K562 (cell line): ENCODE results near the gene HRAS. TPM values are rescaled to one million over a fixed set of nuclear protein-coding genes. Genes with fewer than 3 reads are reported as not detected.

ENCODE experiments used
- CBX3 ChIP-seq, 2 experiments: IDR thresholded peaks; 1 replicate in 1 of 2; 2 replicates in 1 of 2; pipeline ENCODE4 v1.6.1; 2012; ENCODE audit warnings: inconsistent platforms in 2 of 2, low read length in 2 of 2, borderline replicate concordance in 1 of 2, control low read depth in 1 of 2
- JUND ChIP-seq, 2 experiments: IDR thresholded peaks; 2 replicates in 1 of 2; 3 replicates in 1 of 2; pipeline ENCODE4 v1.6.1; 2011; ENCODE audit warnings: borderline replicate concordance in 2 of 2, low read depth in 2 of 2, low read length in 2 of 2, improper control_type of control experiment in 1 of 2, missing biosample characterization in 1 of 2, missing genetic modification characterization in 1 of 2, missing genetic modification reagents in 1 of 2
- MCM3 ChIP-seq: fragments of 450-650 bp; IDR thresholded peaks from 2 replicates; pipeline ENCODE4 v1.6.1; 2016
- MED1 ChIP-seq: sonication (generic); formaldehyde crosslinking; IDR thresholded peaks from 2 replicates; pipeline ENCODE4 v1.8.1; 2023; ENCODE audit warnings: missing genetic modification reagents, borderline replicate concordance
- NFIX ChIP-seq: fragments of 250-450 bp; sonication (Bioruptor Pico); IDR thresholded peaks from 2 replicates; pipeline ENCODE4 v1.4.0; 2020; ENCODE audit warnings: low read depth, mild to moderate bottlenecking, moderate library complexity
- POLR2H ChIP-seq: IDR thresholded peaks from 2 replicates; pipeline ENCODE4 v1.6.1; 2016; ENCODE audit warnings: missing genetic modification characterization, low read depth, mild to moderate bottlenecking, control low read depth, missing compliant biosample characterization, moderate library complexity
- RAD21 ChIP-seq, 2 experiments: fragments of 250-450 bp in 1 of 2; fragments of 450-650 bp in 1 of 2; sonication (Bioruptor Pico) in 1 of 2; formaldehyde crosslinking in 1 of 2; IDR thresholded peaks in 1 of 2; conservative IDR thresholded peaks in 1 of 2; 2 replicates each; pipeline versions ENCODE4 v1.4.0 to v1.8.0; 2020 to 2022; ENCODE audit warnings: mild to moderate bottlenecking in 2 of 2, moderate library complexity in 1 of 2
- RFX5 ChIP-seq: IDR thresholded peaks from 2 replicates; pipeline ENCODE4 v1.6.1; 2011; ENCODE audit warnings: low read depth, mild to moderate bottlenecking, improper control_type of control experiment, low read length
- SLC30A9 ChIP-seq: fragments of 250-450 bp; sonication (Bioruptor Pico); IDR thresholded peaks from 2 replicates; pipeline ENCODE4 v1.8.0; 2022; ENCODE audit warnings: mild to moderate bottlenecking, moderate library complexity
- SPI1 ChIP-seq: IDR thresholded peaks from 2 replicates; pipeline ENCODE4 v1.6.1; 2011; ENCODE audit warnings: low read depth, low read length, control low read depth, borderline replicate concordance
- THAP12 ChIP-seq: fragments of 250-450 bp; sonication (Bioruptor Pico); IDR thresholded peaks from 2 replicates; pipeline ENCODE4 v1.9.0; 2021; ENCODE audit warnings: mild to moderate bottlenecking, inconsistent platforms
- ZNF445 ChIP-seq: fragments of 250-450 bp; sonication (Bioruptor Pico); IDR thresholded peaks from 2 replicates; pipeline ENCODE4 v1.4.0; 2020; ENCODE audit warnings: low read depth, mild to moderate bottlenecking, moderate library complexity
- ZNF695 ChIP-seq: fragments of 450-650 bp; formaldehyde crosslinking; IDR thresholded peaks from 2 replicates; pipeline ENCODE4 v1.4.0; 2020; ENCODE audit warnings: mild to moderate bottlenecking, moderate library complexity
- ZNF77 ChIP-seq: fragments of 250-450 bp; sonication (Bioruptor Pico); IDR thresholded peaks from 2 replicates; pipeline ENCODE4 v1.5.0; 2020
- ZNF778 ChIP-seq: fragments of 450-650 bp; formaldehyde crosslinking; IDR thresholded peaks from 2 replicates; pipeline ENCODE4 v1.4.0; 2020; ENCODE audit warnings: mild to moderate bottlenecking, moderate library complexity
- polyA plus RNA-seq, 8 experiments: library from polyadenylated mRNA; depleted of rRNA in 4 of 8; stranded (reverse) in 5 of 8; unstranded in 3 of 8; fragments of >200 nt; fragmentation: Nextera tagmentation in 2 of 8; fragmentation: Illumina TruSeq in 1 of 8; extraction: Ambion mirVana in 2 of 8; extraction: Trizol in 1 of 8; gene quantifications; 2 replicates each; pipeline versions ENCODE4 v1.2.1 to v1.2.3, GENCODE V29; 2011 to 2014; ENCODE audit warnings: inconsistent platforms in 1 of 8, missing spikeins in 1 of 8
- total RNA-seq, 7 experiments: library from RNA; depleted of rRNA in 6 of 7; stranded (reverse); fragments of >200 nt in 6 of 7; fragmentation: Illumina TruSeq in 2 of 7; extraction: Trizol in 2 of 7; gene quantifications; 2 replicates each; pipeline versions ENCODE4 v1.2.1 to v1.2.3, GENCODE V29; 2011 to 2021; ENCODE audit warnings: low replicate concordance in 1 of 7
- TF ChIP-seq, protein P1 (sequence below), 2 experiments: fragments of 150-350 bp in 1 of 2; IDR thresholded peaks; 2 replicates each; pipeline ENCODE4 v1.6.1; 2012 to 2016; ENCODE audit warnings: low read depth in 2 of 2, low read length in 2 of 2, mild to moderate bottlenecking in 1 of 2, moderate library complexity in 1 of 2
- TF ChIP-seq, protein P2 (sequence below): fragments of 450-650 bp; formaldehyde crosslinking; IDR thresholded peaks from 2 replicates; pipeline ENCODE4 v1.4.0; 2022; ENCODE audit warnings: mild to moderate bottlenecking, moderate library complexity
- TF ChIP-seq, protein P3 (sequence below): sonication (generic); formaldehyde crosslinking; IDR thresholded peaks from 2 replicates; pipeline ENCODE4 v1.8.0; 2022; ENCODE audit warnings: mild to moderate bottlenecking, missing genetic modification reagents

Gene HRAS
- total and polyA plus RNA-seq, 9 of the 15 experiments (the other 6 are each of a cell fraction or from before 2014, with no cell fraction given) = 2.8 to 73.5 (median 29.6) TPM

GRCh38 chr11:506238-506994 is 29.0 kb downstream of the HRAS start (continued):
- TF ChIP-seq RFX5 (no peak), ZNF445 (CRISPR knock-in tag) (0 out of 2 replicates have a peak, but pooled peaks have one; percentile 8), SPI1 (no peak), JUND (IDR thresholded peaks at IDR 0.05; ENCODE audit: borderline replicate concordance, low read depth, low read length) (no peak; the same call in 1 of the 2 replicates), JUND (tag; IDR thresholded peaks at IDR 0.05; ENCODE audit: borderline replicate concordance, low read depth, low read length) (no peak), POLR2H (tag) (no peak; the same call in 1 of the 2 replicates), ZNF695 (CRISPR knock-in tag) (no peak), MCM3 (no peak), SLC30A9 (CRISPR knock-in tag) (no peak), MED1 (CRISPR knock-in tag) (no peak), NFIX (CRISPR knock-in tag) (0 out of 2 replicates have a peak, but pooled peaks have one; percentile 8), RAD21 (CRISPR knock-in tag; conservative IDR thresholded peaks at IDR 0.05 in 1 of 2, IDR thresholded peaks at IDR 0.05 in 1 of 2) (peak in 1 of 2 experiments; percentile 9; a peak in 1 of 4 replicates), ZNF778 (CRISPR knock-in tag) (no peak), ZNF77 (CRISPR knock-in tag) (no peak), THAP12 (0 out of 2 replicates have a peak, but pooled peaks have one; percentile 25), CBX3 (IDR thresholded peaks at IDR 0.05; ENCODE audit: borderline replicate concordance in 1 of 2, low read length in 2 of 2) (no peak)
- TF ChIP-seq, protein P1, sequence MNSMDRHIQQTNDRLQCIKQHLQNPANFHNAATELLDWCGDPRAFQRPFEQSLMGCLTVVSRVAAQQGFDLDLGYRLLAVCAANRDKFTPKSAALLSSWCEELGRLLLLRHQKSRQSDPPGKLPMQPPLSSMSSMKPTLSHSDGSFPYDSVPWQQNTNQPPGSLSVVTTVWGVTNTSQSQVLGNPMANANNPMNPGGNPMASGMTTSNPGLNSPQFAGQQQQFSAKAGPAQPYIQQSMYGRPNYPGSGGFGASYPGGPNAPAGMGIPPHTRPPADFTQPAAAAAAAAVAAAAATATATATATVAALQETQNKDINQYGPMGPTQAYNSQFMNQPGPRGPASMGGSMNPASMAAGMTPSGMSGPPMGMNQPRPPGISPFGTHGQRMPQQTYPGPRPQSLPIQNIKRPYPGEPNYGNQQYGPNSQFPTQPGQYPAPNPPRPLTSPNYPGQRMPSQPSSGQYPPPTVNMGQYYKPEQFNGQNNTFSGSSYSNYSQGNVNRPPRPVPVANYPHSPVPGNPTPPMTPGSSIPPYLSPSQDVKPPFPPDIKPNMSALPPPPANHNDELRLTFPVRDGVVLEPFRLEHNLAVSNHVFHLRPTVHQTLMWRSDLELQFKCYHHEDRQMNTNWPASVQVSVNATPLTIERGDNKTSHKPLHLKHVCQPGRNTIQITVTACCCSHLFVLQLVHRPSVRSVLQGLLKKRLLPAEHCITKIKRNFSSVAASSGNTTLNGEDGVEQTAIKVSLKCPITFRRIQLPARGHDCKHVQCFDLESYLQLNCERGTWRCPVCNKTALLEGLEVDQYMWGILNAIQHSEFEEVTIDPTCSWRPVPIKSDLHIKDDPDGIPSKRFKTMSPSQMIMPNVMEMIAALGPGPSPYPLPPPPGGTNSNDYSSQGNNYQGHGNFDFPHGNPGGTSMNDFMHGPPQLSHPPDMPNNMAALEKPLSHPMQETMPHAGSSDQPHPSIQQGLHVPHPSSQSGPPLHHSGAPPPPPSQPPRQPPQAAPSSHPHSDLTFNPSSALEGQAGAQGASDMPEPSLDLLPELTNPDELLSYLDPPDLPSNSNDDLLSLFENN (IDR thresholded peaks at IDR 0.05; ENCODE audit: low read depth in 2 of 2, low read length in 2 of 2) = no peak
- TF ChIP-seq, protein P2, sequence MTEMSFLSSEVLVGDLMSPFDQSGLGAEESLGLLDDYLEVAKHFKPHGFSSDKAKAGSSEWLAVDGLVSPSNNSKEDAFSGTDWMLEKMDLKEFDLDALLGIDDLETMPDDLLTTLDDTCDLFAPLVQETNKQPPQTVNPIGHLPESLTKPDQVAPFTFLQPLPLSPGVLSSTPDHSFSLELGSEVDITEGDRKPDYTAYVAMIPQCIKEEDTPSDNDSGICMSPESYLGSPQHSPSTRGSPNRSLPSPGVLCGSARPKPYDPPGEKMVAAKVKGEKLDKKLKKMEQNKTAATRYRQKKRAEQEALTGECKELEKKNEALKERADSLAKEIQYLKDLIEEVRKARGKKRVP (CRISPR knock-in tag) = peak; percentile 45
- TF ChIP-seq, protein P3, sequence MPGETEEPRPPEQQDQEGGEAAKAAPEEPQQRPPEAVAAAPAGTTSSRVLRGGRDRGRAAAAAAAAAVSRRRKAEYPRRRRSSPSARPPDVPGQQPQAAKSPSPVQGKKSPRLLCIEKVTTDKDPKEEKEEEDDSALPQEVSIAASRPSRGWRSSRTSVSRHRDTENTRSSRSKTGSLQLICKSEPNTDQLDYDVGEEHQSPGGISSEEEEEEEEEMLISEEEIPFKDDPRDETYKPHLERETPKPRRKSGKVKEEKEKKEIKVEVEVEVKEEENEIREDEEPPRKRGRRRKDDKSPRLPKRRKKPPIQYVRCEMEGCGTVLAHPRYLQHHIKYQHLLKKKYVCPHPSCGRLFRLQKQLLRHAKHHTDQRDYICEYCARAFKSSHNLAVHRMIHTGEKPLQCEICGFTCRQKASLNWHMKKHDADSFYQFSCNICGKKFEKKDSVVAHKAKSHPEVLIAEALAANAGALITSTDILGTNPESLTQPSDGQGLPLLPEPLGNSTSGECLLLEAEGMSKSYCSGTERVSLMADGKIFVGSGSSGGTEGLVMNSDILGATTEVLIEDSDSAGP (CRISPR knock-in tag) = no peak
